Colonic mucosa (tissue), 4 donors: Measurements from ENCODE around the gene ENOX2. TPM values are rescaled to one million over a fixed set of nuclear protein-coding genes. Genes with fewer than 3 reads are reported as not detected.
"Not testable (repeated sequence)": the region's sequence is repeated elsewhere in the genome, so short reads cannot be mapped to it uniquely, and the experiment has no call there.

Source experiments
- DNase-seq: peaks from one replicate; pipeline ENCODE4 v3.0.0-alpha.2; 2020
- H3K27ac ChIP-seq: fragments of 200-600 bp; one replicate; pipeline ENCODE4 v1.8.0; 2021
- H3K27me3 ChIP-seq: fragments of 200-600 bp; one replicate; pipeline ENCODE4 v1.8.0; 2021
- H3K36me3 ChIP-seq: fragments of 200-600 bp; one replicate; pipeline ENCODE4 v1.8.0; 2021
- H3K4me1 ChIP-seq: fragments of 200-600 bp; one replicate; pipeline ENCODE4 v1.8.0; 2021; ENCODE audit warnings: mild to moderate bottlenecking
- H3K4me3 ChIP-seq: fragments of 200-600 bp; one replicate; pipeline ENCODE4 v1.8.0; 2021
- H3K9ac ChIP-seq, 2 donors: one replicate each; pipeline ENCODE4 v1.7.0; 2013; ENCODE audit warnings: control low read depth in 2 of 2, low read depth in 2 of 2, low read length in 2 of 2
- H3K9me3 ChIP-seq: fragments of 200-600 bp; one replicate; pipeline ENCODE4 v1.8.0; 2021
- intact Hi-C: fragments of 100-400 bp; cut with DNase I; formaldehyde crosslinking; loops from one replicate; pipeline ENCODE4 v1.14.1; 2022
- total RNA-seq, 2 donors: library from RNA; stranded (reverse); fragmentation: NEBNext Ultra II Directional in 1 of 2; extraction: Animal tissue kit (Norgen Biotek cat#: 25700) in 1 of 2; gene quantifications; one replicate each; pipeline ENCODE4 v1.2.1, GENCODE V29; 2021
- TF ChIP-seq, protein P1 (sequence below): fragments of 200-600 bp; IDR thresholded peaks from one replicate; pipeline ENCODE4 v1.8.0; 2022; ENCODE audit warnings: antibody characterized with exemption, mild to moderate bottlenecking
- donor health status: healthy.
- donor health status: DM: no; HTN: no; CAD: no.
- donor health status: DM: no; HTN: no; CAD: no.

Gene ENOX2
- total RNA-seq, 2 donors from 2014 or later: 8.0 to 13.7 TPM

DNA sequence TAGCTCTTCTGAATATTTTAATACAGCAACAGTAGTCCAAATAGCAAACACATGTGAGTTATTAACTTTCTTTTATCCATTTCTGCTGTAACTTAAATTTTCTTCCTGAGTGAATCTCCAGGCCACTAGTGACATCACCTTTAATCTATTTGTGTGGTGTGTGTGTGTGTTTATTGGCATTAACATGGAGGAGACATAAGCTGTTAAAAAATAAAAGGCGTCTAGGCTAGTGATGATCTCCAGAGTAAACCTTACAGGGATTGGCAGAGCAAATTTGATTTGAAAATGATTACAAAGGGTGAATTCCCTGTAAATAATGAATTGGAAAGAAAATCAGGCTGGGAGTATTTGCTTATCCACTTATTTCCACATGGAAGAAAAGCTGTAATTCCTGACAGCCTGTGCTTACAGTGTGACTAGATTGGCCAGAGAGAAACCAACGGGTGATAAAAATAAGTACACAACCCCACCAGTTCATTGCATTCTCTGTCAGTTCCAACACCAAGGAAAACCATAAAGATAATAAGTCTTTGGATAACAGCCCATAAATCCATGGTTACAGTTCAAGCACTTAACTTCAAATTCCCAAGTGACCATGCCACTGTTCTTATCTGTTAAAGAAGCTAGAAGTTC is 186.1 kb downstream of the ENOX2 start:
- DNase-seq: no peak
- H3K9ac ChIP-seq: no peak overlapping the region
- H3K27ac ChIP-seq: no peak overlapping the region
- intact Hi-C loops: no loop called here
- H3K36me3 ChIP-seq: no peaks in the 10 kb centered on the region
- H3K9me3 ChIP-seq: no peaks in the 10 kb centered on the region
- H3K27me3 ChIP-seq: no peaks in the 10 kb centered on the region
- TF ChIP-seq, protein P1, sequence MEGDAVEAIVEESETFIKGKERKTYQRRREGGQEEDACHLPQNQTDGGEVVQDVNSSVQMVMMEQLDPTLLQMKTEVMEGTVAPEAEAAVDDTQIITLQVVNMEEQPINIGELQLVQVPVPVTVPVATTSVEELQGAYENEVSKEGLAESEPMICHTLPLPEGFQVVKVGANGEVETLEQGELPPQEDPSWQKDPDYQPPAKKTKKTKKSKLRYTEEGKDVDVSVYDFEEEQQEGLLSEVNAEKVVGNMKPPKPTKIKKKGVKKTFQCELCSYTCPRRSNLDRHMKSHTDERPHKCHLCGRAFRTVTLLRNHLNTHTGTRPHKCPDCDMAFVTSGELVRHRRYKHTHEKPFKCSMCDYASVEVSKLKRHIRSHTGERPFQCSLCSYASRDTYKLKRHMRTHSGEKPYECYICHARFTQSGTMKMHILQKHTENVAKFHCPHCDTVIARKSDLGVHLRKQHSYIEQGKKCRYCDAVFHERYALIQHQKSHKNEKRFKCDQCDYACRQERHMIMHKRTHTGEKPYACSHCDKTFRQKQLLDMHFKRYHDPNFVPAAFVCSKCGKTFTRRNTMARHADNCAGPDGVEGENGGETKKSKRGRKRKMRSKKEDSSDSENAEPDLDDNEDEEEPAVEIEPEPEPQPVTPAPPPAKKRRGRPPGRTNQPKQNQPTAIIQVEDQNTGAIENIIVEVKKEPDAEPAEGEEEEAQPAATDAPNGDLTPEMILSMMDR: no peak
- no peak overlapping the region for H3K4me3 ChIP-seq
- H3K4me1 ChIP-seq: no peaks in the 10 kb centered on the region

DNA sequence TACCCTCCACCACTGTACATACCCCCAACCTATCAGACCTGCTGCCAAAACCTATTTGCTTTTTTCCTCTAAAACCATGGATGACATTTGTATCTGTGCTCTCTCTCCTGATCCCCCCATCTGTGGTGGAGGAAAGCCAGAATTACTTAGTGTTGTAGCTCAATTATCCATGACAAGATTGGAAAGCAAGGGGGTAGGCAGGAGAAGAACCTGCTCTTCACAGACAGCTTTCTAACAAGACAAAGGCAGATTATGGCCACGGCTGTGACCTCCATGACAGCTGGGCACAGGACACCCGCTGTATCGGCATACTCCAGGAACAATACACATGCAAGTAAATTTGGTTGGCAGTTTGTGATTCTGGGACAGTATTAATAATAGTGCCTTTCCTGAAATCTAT is 186.7 kb downstream of the ENOX2 start:
- Histone ChIP-seq H3K9me3 (no peaks in the 10 kb centered on the region), H3K4me1 (no peaks in the 10 kb centered on the region), H3K4me3 (no peak overlapping the region), H3K27ac (no peak overlapping the region), H3K36me3 (no peaks in the 10 kb centered on the region), H3K27me3 (no peaks in the 10 kb centered on the region), H3K9ac (no peak overlapping the region)
- no peak for DNase-seq
- intact Hi-C loops: no loop called here
- TF ChIP-seq, protein P1: no peak

DNA sequence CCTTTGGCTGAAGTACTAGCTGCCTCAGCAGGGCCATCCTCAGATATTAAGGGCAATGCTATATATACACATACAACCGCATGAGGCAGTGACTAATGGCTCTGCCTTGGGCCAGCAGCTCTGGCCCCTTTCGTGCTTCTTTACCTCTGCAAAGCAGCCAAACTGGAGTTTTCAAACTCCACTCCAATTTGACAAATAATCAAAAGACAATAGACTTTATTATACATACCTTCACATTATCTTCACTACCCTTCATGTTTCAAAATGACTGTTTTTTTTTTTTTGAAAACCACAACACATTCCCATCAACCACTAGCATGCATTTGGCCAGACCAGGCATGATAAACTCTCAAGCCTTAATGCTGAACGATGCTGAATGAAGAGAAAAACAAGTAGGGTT is 187.7 kb downstream of the ENOX2 start:
- Histone ChIP-seq H3K9me3 (no peaks in the 10 kb centered on the region), H3K36me3 (no peaks in the 10 kb centered on the region), H3K9ac (no peak overlapping the region), H3K27me3 (no peaks in the 10 kb centered on the region), H3K27ac (no peak overlapping the region), H3K4me3 (no peak overlapping the region), H3K4me1 (no peaks in the 10 kb centered on the region)
- TF ChIP-seq, protein P1: no peak
- no peak for DNase-seq
- intact Hi-C loops: no loop called here

DNA sequence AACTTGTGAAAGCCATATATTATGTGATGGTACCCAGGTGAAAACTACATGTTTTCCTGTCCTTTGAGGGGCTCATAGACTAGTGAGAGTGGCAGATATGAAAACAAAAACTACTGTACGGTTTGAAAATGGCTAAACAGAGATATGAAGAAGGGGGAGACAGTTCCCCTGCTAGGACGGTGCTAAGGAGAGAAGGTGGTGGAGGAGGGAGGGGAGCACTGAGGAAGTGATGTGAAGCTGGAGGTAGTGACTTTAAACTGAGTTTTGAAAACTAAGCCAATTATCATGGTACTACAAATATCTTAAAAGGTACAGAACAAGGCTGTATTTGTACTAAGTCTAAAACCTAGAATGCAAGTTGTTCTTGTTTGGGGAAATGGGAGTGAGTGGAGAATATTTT is 188.3 kb downstream of the ENOX2 start:
- no peak for DNase-seq
- Histone ChIP-seq H3K36me3 (no peaks in the 10 kb centered on the region), H3K9me3 (no peaks in the 10 kb centered on the region), H3K27me3 (no peaks in the 10 kb centered on the region), H3K4me3 (no peak overlapping the region), H3K4me1 (no peaks in the 10 kb centered on the region), H3K27ac (no peak overlapping the region), H3K9ac (no peak overlapping the region)
- intact Hi-C loops: no loop called here
- TF ChIP-seq, protein P1: no peak

DNA sequence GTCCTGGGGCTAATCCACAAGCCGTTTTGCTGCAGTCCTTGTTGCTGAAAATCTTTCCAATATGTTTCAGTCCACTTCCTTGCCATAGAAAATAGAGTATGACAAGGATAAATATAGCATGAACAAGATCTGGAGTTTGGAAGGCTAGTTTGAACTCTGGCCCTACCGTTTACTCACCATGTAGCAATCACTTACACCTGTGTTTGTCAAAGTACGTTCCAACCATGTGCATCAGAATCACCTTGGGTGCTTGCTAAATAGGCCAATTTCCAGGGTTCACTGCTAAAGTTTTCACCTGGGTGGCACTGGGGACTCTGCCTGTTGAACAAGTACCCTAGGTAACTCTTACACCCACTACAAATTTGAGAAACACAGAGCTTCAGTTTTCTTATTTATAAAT is 188.9 kb downstream of the ENOX2 start:
- no peak overlapping the region for H3K27ac ChIP-seq

DNA sequence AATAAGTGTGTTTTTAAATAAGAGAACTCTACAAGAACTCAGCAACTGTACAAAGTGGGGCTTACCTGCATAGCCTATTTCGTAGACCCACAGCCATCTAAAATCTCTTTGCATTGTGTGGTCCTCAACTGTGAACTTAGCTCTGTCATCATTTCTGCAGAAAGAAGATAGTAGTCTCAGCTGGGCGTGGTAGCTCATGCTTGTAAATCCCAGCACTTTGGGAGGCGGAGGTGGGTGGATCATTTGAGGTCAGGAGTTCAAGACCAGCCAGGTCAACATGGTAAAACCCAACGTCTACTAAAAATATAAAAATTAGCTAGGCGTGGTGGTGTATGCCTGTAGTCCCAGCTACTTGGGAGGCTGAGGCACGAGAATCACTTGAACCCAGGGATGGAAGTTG is 193.8 kb downstream of the ENOX2 start:
- H3K27me3 ChIP-seq, intact Hi-C loops, H3K4me3 ChIP-seq, H3K27ac ChIP-seq, H3K9me3 ChIP-seq, H3K36me3 ChIP-seq, H3K4me1 ChIP-seq, DNase-seq, H3K9ac ChIP-seq: not testable (repeated sequence)

More for the DNA sequence above, 188.9 kb downstream of the ENOX2 start:
- TF ChIP-seq, protein P1: no peak
- Histone ChIP-seq H3K36me3 (no peaks in the 10 kb centered on the region), H3K27me3 (no peaks in the 10 kb centered on the region), H3K4me3 (no peak overlapping the region), H3K9me3 (no peaks in the 10 kb centered on the region), H3K4me1 (no peaks in the 10 kb centered on the region), H3K9ac (no peak overlapping the region)
- intact Hi-C loops: no loop called here
- DNase-seq: no peak
